ENCODE data around the gene KIAA1217.

The KIAA1217 gene

GRCh38 chr10:24374134-24374915, 165.4 kb downstream of the KIAA1217 start:
- peak; percentile 88 for DNase-seq

- DNase-seq: no peak
Observed at GRCh38 chr10:24375510-24375909, 166.6 kb downstream of the KIAA1217 start.

GRCh38 chr10:24376731-24377130, 167.8 kb downstream of the KIAA1217 start:
- no peak for DNase-seq

GRCh38 chr10:24378126-24378920, 169.4 kb downstream of the KIAA1217 start:
- no peak for DNase-seq

GRCh38 chr10:24381235-24382010, 172.5 kb downstream of the KIAA1217 start:
- DNase-seq: no peak

GRCh38 chr10:24382045-24382444, 173.1 kb downstream of the KIAA1217 start:
- no peak for DNase-seq

GRCh38 chr10:24382596-24382978, 173.6 kb downstream of the KIAA1217 start:
- no peak for DNase-seq

- no peak for DNase-seq
Observed at GRCh38 chr10:24382979-24383663, 174.2 kb downstream of the KIAA1217 start.

- peak; percentile 96 for DNase-seq
Observed at GRCh38 chr10:24383681-24384106, 174.8 kb downstream of the KIAA1217 start.

- no peak for DNase-seq
Observed at GRCh38 chr10:24384954-24385353, 176.0 kb downstream of the KIAA1217 start.

- peak; percentile 78 for DNase-seq
Observed at GRCh38 chr10:24385776-24386175, 176.8 kb downstream of the KIAA1217 start.

- DNase-seq: no peak
Observed at GRCh38 chr10:24390146-24390700, 181.3 kb downstream of the KIAA1217 start.

- DNase-seq: no peak
Observed at GRCh38 chr10:24390746-24391145, 181.8 kb downstream of the KIAA1217 start.

GRCh38 chr10:24393201-24393600, 184.3 kb downstream of the KIAA1217 start:
- DNase-seq: peak; percentile 29

GRCh38 chr10:24394461-24395190, 185.7 kb downstream of the KIAA1217 start:
- peak; percentile 59 for DNase-seq

- DNase-seq: no peak
Observed at GRCh38 chr10:24396396-24396795, 187.5 kb downstream of the KIAA1217 start.

GRCh38 chr10:24397662-24398061, 188.7 kb downstream of the KIAA1217 start:
- DNase-seq: no peak

- no peak for DNase-seq
Observed at GRCh38 chr10:24404567-24404966, 195.6 kb downstream of the KIAA1217 start.

GRCh38 chr10:24405635-24406034, 196.7 kb downstream of the KIAA1217 start:
- no peak for DNase-seq

- no peak for DNase-seq
Observed at GRCh38 chr10:24406809-24407483, 198.0 kb downstream of the KIAA1217 start.

GRCh38 chr10:24407928-24408327, 199.0 kb downstream of the KIAA1217 start:
- DNase-seq: no peak
